A549 (cell line): ENCODE data around the gene RAB37. TPM values are rescaled to one million over a fixed set of nuclear protein-coding genes. Genes with fewer than 3 reads are reported as not detected.

Experiments
- ATAC-seq, 2 experiments: fragments of 200-7000 bp in 1 of 2; fragments of >200 bp in 1 of 2; cut with Nextera tagmentation in 1 of 2; cut with Tn5 transposase in 1 of 2; 3 replicates each; pipeline versions ENCODE4 v1.8.0 to v1.9.1; 2018 to 2020; ENCODE audit warnings: mild to moderate bottlenecking in 1 of 2, moderate library complexity in 1 of 2
- CTCF ChIA-PET: fragments of 300-600 bp; sonication (Branson Sonifier 250); formaldehyde crosslinking; extraction: SDS; loops from one replicate; lab custom pipeline; 2021; ENCODE audit warnings: antibody characterized with exemption, inconsistent platforms; lab: Yijun Ruan, JAX
- POLR2A ChIA-PET: fragments of 350-600 bp; formaldehyde crosslinking; extraction: SDS; loops from one replicate; lab custom pipeline; 2021; ENCODE audit warnings: antibody characterized with exemption, inconsistent platforms; lab: Yijun Ruan, JAX
- DNase-seq, 2 experiments: peaks; one replicate each; pipeline versions ENCODE4 v3.0.0 to v3.0.0-alpha.2; 2011 to 2016; ENCODE audit warnings: low read depth in 1 of 2, low spot score in 1 of 2
- FAIRE-seq: peaks from 2 replicates; lab custom pipeline; 2011; peaks lifted over from hg19 to GRCh38; lab: Jason Lieb, UNC
- H3K27ac ChIP-seq, 2 experiments: fragments of >200 bp; sonication (Bioruptor Twin); formaldehyde crosslinking; 3 replicates each; pipeline ENCODE4 v1.5.1; 2016 to 2017
- H3K4me1 ChIP-seq: fragments of >200 bp; sonication (Bioruptor Twin); formaldehyde crosslinking; 3 replicates; pipeline ENCODE4 v1.6.1; 2016
- H3K4me2 ChIP-seq: fragments of >200 bp; sonication (Bioruptor Twin); formaldehyde crosslinking; 3 replicates; pipeline ENCODE4 v1.6.1; 2016
- H3K4me3 ChIP-seq: fragments of >200 bp; sonication (Bioruptor Twin); formaldehyde crosslinking; 3 replicates; pipeline ENCODE4 v1.5.1; 2016
- H3K9me3 ChIP-seq: fragments of >200 bp; sonication (Bioruptor Twin); formaldehyde crosslinking; 3 replicates; pipeline ENCODE4 v1.6.1; 2016
- CBX8 ChIP-seq: fragments of 200-600 bp; sonication (generic); IDR thresholded peaks from 2 replicates; pipeline ENCODE4 v1.6.1; 2016
- E2F6 ChIP-seq: IDR thresholded peaks from 2 replicates; pipeline ENCODE4 v1.6.1; 2012; ENCODE audit warnings: low read depth, borderline replicate concordance
- EHF ChIP-seq: fragments of 250-450 bp; sonication (Bioruptor Pico); IDR thresholded peaks from 2 replicates; pipeline ENCODE4 v1.5.0; 2020; ENCODE audit warnings: mild to moderate bottlenecking
- FOXS1 ChIP-seq: fragments of 250-450 bp; sonication (Bioruptor Pico); IDR thresholded peaks from 2 replicates; pipeline ENCODE4 v1.5.0; 2020; ENCODE audit warnings: mild to moderate bottlenecking, moderate library complexity
- GATA3 ChIP-seq: IDR thresholded peaks from 2 replicates; pipeline ENCODE4 v1.6.1; 2012; ENCODE audit warnings: borderline replicate concordance
- HDAC2 ChIP-seq: fragments of 200-600 bp; sonication (generic); IDR thresholded peaks from 2 replicates; pipeline ENCODE4 v1.6.1; 2016
- HOXA7 ChIP-seq: fragments of 250-450 bp; sonication (Bioruptor Pico); IDR thresholded peaks from 2 replicates; pipeline ENCODE4 v1.5.0; 2020; ENCODE audit warnings: mild to moderate bottlenecking, moderate library complexity
- JUNB ChIP-seq: fragments of >200 bp; sonication (Bioruptor Twin); formaldehyde crosslinking; IDR thresholded peaks from 2 replicates; pipeline ENCODE4 v1.6.1; 2016
- KDM5A ChIP-seq: fragments of 200-600 bp; sonication (generic); IDR thresholded peaks from 2 replicates; pipeline ENCODE4 v1.6.1; 2016; ENCODE audit warnings: antibody characterized with exemption, mild to moderate bottlenecking
- MAFK ChIP-seq: fragments of 450-650 bp; IDR thresholded peaks from 2 replicates; pipeline ENCODE4 v1.6.1; 2014; ENCODE audit not compliant: partially characterized antibody
- MAX ChIP-seq: IDR thresholded peaks from 2 replicates; pipeline ENCODE4 v1.6.1; 2012
- POLR2A ChIP-seq: IDR thresholded peaks from 2 replicates; pipeline ENCODE4 v1.6.1; 2012; ENCODE audit warnings: mild to moderate bottlenecking, low read length
- RAD21 ChIP-seq, 2 experiments: fragments of >200 bp in 1 of 2; sonication (Bioruptor Twin) in 1 of 2; formaldehyde crosslinking in 1 of 2; IDR thresholded peaks in 1 of 2; conservative IDR thresholded peaks in 1 of 2; 2 replicates in 1 of 2; 3 replicates in 1 of 2; pipeline ENCODE4 v1.6.1; 2012 to 2018; ENCODE audit warnings: inconsistent platforms in 1 of 2
- RARB ChIP-seq: fragments of 250-450 bp; sonication (Bioruptor Pico); IDR thresholded peaks from 2 replicates; pipeline ENCODE4 v1.8.0; 2021; ENCODE audit warnings: mild to moderate bottlenecking, moderate library complexity
- RCOR1 ChIP-seq: fragments of 150-350 bp; IDR thresholded peaks from 2 replicates; pipeline ENCODE4 v1.6.1; 2014; ENCODE audit warnings: antibody characterized with exemption, low read length, low read depth
- RNF2 ChIP-seq: fragments of 200-600 bp; sonication (generic); IDR thresholded peaks from 2 replicates; pipeline ENCODE4 v1.6.1; 2016; ENCODE audit warnings: low read depth, mild to moderate bottlenecking, antibody characterized with exemption, moderate library complexity, borderline replicate concordance
- TFCP2L1 ChIP-seq: fragments of 250-450 bp; sonication (Bioruptor Pico); IDR thresholded peaks from 2 replicates; pipeline ENCODE4 v1.5.0; 2021; ENCODE audit warnings: mild to moderate bottlenecking
- USF2 ChIP-seq: fragments of 450-650 bp; IDR thresholded peaks from 2 replicates; pipeline ENCODE4 v1.6.1; 2014; ENCODE audit warnings: antibody characterized with exemption
- ZC3H11A ChIP-seq: fragments of 450-650 bp; IDR thresholded peaks from 2 replicates; pipeline ENCODE4 v1.6.1; 2014; ENCODE audit warnings: antibody characterized with exemption, mild to moderate bottlenecking
- ZFP36 ChIP-seq: fragments of 450-650 bp; IDR thresholded peaks from 2 replicates; pipeline ENCODE4 v1.6.1; 2014; ENCODE audit warnings: borderline replicate concordance; ENCODE audit not compliant: partially characterized antibody
- WGBS: methylation state at CpG from one replicate; pipeline ENCODE4 v1.1.6; 2017; ENCODE audit errors: missing lambda C conversion rate; 5-methylcytosine and 5-hydroxymethylcytosine counted together
- polyA plus RNA-seq, 4 experiments: library from polyadenylated mRNA; depleted of rRNA in 3 of 4; stranded (reverse); fragments of >200 nt; fragmentation: RNase III in 1 of 4; extraction: RNeasy Plus Mini Kit Qiagen cat#74134 plus additional on column Dnase treatment in 1 of 4; gene quantifications; 2 replicates in 3 of 4; 3 replicates in 1 of 4; pipeline ENCODE4 v1.2.3, GENCODE V29; 2011 to 2017
- TF ChIP-seq, protein P1 (sequence below): IDR thresholded peaks from 2 replicates; pipeline ENCODE4 v1.6.1; 2012
- TF ChIP-seq, protein P2 (sequence below): fragments of >200 bp; sonication (Bioruptor Twin); formaldehyde crosslinking; IDR thresholded peaks from 2 replicates; pipeline ENCODE4 v1.6.1; 2016
- TF ChIP-seq, protein P3 (sequence below): fragments of 200-600 bp; sonication (generic); IDR thresholded peaks from 2 replicates; pipeline ENCODE4 v1.6.1; 2016; ENCODE audit warnings: antibody characterized with exemption, mild to moderate bottlenecking, moderate library complexity

The RAB37 gene
- polyA plus RNA-seq, 2 of the 4 experiments (the other 2 are of a cell fraction), result 2.4 to 15.8 TPM

DNA sequence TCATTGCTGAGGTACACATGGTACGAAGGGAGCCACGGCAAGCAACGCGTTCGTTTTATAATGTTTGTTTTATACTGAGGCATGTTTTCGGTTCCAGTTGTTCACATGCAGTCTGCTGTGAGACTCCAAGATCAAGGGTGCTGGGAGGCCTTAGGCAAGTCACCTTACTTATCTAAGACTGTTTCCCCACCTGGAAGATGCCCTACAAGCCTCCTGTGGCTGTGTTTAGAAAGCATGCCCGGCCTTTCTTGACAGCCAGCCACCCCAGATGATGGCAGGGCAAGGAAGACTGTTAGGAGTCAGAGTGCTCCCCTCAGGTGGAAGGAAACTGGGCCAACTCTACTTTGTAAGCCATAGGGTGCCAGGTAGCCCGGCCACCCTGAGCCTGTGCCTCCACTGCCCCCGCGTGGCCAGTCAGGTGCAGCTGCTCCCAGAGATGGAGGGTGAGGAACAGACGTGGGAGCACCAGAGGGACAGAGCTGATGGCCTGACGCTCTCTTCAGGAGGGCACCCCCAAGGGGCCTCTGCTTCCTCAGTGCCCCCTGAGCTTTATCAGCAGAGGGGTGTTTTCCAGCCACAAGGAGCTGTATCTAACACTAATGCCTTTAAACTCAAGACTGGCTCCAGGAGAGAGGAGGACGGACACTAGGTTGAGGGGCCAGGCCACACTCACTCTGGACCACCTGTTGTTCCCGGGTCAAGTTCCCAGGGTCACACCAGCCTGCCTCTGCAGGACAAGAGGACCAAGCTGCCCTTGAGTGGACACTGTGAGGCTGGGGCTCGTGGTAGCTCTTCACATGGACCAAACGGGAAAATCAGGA, 33.7 kb downstream of the RAB37 start (continued):
- no peak for TF ChIP-seq USF2

GRCh38 chr17:74771319-74771914, 34.4 kb downstream of the RAB37 start:
- no peak for ATAC-seq
- ChIA-PET CTCF (interaction anchor here (0.6 to 53.6 kb wide), 16 partner anchors 17 to 205 kb away, joined by 3 to 1302 read pairs (median 4); partner anchors contain the start of genes FDXR, GRIN2C, NHERF1 and RAB37), POLR2A (interaction anchor here (1.2 to 2.8 kb wide), 4 partner anchors 22 to 114 kb away, joined by 3 to 15 read pairs (median 4); partner anchors contain the start of gene FDXR)

DNA sequence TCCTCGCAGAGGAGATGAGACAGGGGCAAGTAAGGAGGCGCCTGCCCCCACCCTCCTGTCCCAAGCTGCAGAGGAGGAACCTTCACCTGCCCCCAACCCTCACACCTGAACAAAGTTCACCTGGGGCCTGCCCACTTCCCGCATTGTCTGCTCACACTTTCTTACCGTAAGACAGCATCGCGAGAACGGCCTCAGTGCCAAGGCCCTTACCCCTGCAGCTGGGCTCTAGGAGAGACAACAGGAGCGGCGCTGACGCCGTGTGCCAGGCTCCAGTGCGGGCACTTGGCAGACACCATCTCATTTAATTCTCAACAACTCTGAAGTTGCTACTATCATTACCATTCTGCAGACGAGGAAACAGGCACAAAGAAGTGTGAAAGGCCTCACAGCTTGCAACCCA, 35.0 kb downstream of the RAB37 start:
- DNase-seq (no peak), FAIRE-seq (no peak), ATAC-seq (no peak)
- Histone ChIP-seq H3K9me3 (no peaks in the 10 kb centered on the region), H3K27ac (no peak overlapping the region), H3K4me1 (peaks cover 35% of the 10 kb centered on the region), H3K4me2 (no peak overlapping the region), H3K4me3 (no peak overlapping the region)
- ChIA-PET CTCF (interaction anchor here (1.4 to 53.6 kb wide), 6 partner anchors 17 to 114 kb away, joined by 4 to 1302 read pairs (median 228); partner anchors contain the start of genes FDXR, GRIN2C, NHERF1 and RAB37), POLR2A (interaction anchor here (1.7 kb wide), 1 partner anchor 101 kb away, joined by 5 read pairs; the partner anchor contains the start of gene FDXR)
- TF ChIP-seq E2F6 (no peak), GATA3 (no peak), RCOR1 (no peak), FOXS1 (CRISPR knock-in tag) (no peak), ZFP36 (no peak)
- WGBS, result 89% methylated on average over 13 of the region's 13 CpGs

More at GRCh38 chr17:74771319-74771914, 34.4 kb downstream of the RAB37 start:
- Histone ChIP-seq H3K4me1 (peaks cover 33% of the 10 kb centered on the region), H3K4me2 (no peak overlapping the region), H3K9me3 (no peaks in the 10 kb centered on the region), H3K27ac (no peak overlapping the region), H3K4me3 (no peak overlapping the region)
- DNase-seq (no peak), FAIRE-seq (no peak)
- TF ChIP-seq TFCP2L1 (CRISPR knock-in tag) (no peak), HOXA7 (CRISPR knock-in tag) (no peak), RNF2 (no peak), ZFP36 (no peak), CBX8 (no peak), KDM5A (no peak), HDAC2 (no peak)
- TF ChIP-seq, protein P1, sequence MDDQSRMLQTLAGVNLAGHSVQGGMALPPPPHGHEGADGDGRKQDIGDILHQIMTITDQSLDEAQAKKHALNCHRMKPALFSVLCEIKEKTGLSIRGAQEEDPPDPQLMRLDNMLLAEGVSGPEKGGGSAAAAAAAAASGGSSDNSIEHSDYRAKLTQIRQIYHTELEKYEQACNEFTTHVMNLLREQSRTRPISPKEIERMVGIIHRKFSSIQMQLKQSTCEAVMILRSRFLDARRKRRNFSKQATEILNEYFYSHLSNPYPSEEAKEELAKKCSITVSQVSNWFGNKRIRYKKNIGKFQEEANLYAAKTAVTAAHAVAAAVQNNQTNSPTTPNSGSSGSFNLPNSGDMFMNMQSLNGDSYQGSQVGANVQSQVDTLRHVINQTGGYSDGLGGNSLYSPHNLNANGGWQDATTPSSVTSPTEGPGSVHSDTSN, result no peak
- WGBS, result 94% methylated on average over 7 of the region's 9 CpGs

DNA sequence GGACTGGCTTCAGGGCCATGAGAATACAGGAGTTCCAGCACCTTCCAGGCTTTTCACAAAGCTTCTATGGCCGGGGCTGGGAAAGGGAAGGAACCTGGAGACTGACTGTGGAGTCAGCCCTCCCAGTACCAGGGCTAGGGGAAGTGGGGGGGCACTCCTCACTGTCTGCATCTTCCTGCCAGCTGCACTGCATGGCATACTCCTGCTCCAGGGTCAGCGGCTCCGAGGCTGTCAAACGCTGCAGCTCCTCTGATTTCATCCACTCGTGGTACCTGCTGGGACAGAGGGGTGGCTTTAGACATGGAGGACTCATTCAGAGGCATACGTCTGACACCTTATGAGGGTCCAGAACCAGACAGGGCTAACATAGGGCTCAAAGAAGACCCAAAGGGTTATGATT, 36.4 kb downstream of the RAB37 start:
- H3K27ac ChIP-seq, result peak overlapping the region in 1 of 2 experiments; percentile 6; a peak in 1 of 6 replicates
- TF ChIP-seq MAFK, result no peak
- TF ChIP-seq POLR2A, result no peak
- TF ChIP-seq, protein P2, sequence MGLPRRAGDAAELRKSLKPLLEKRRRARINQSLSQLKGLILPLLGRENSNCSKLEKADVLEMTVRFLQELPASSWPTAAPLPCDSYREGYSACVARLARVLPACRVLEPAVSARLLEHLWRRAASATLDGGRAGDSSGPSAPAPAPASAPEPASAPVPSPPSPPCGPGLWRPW, result no peak
- no peak for TF ChIP-seq ZC3H11A
- TF ChIP-seq, protein P3, sequence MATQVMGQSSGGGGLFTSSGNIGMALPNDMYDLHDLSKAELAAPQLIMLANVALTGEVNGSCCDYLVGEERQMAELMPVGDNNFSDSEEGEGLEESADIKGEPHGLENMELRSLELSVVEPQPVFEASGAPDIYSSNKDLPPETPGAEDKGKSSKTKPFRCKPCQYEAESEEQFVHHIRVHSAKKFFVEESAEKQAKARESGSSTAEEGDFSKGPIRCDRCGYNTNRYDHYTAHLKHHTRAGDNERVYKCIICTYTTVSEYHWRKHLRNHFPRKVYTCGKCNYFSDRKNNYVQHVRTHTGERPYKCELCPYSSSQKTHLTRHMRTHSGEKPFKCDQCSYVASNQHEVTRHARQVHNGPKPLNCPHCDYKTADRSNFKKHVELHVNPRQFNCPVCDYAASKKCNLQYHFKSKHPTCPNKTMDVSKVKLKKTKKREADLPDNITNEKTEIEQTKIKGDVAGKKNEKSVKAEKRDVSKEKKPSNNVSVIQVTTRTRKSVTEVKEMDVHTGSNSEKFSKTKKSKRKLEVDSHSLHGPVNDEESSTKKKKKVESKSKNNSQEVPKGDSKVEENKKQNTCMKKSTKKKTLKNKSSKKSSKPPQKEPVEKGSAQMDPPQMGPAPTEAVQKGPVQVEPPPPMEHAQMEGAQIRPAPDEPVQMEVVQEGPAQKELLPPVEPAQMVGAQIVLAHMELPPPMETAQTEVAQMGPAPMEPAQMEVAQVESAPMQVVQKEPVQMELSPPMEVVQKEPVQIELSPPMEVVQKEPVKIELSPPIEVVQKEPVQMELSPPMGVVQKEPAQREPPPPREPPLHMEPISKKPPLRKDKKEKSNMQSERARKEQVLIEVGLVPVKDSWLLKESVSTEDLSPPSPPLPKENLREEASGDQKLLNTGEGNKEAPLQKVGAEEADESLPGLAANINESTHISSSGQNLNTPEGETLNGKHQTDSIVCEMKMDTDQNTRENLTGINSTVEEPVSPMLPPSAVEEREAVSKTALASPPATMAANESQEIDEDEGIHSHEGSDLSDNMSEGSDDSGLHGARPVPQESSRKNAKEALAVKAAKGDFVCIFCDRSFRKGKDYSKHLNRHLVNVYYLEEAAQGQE, result no peak
- TF ChIP-seq JUNB, result no peak
- no peak for TF ChIP-seq RARB (CRISPR knock-in tag)
- TF ChIP-seq EHF (CRISPR knock-in tag), result no peak
- no peak for TF ChIP-seq RAD21 (conservative IDR thresholded peaks at IDR 0.05 in 1 of 2, IDR thresholded peaks at IDR 0.05 in 1 of 2)
- TF ChIP-seq MAX, result no peak
- no peak for TF ChIP-seq TFCP2L1 (CRISPR knock-in tag)

More for the DNA sequence above, 36.4 kb downstream of the RAB37 start:
- H3K4me2 ChIP-seq, result peak overlapping the region; percentile 32; the same call in 2 of the 3 replicates
- ChIA-PET POLR2A (no interaction called here), CTCF (interaction anchor here (0.7 to 53.6 kb wide), 6 partner anchors 16 to 276 kb away, joined by 3 to 1302 read pairs (median 228); partner anchors contain the start of genes FDXR, GRIN2C, NHERF1 and RAB37)
- ATAC-seq (no peak), FAIRE-seq (no peak), DNase-seq (no peak)
- no peak overlapping the region for H3K4me3 ChIP-seq
- no peaks in the 10 kb centered on the region for H3K9me3 ChIP-seq
- WGBS, result 98% methylated on average over 6 of the region's 6 CpGs
- peaks cover 29% of the 10 kb centered on the region for H3K4me1 ChIP-seq
